ENCODE measurements around the gene CYP19A1. TPM values are rescaled to one million over a fixed set of nuclear protein-coding genes. Genes with fewer than 3 reads are reported as not detected.

Gene CYP19A1
- not detected in 2 replicates for total RNA-seq

DNA sequence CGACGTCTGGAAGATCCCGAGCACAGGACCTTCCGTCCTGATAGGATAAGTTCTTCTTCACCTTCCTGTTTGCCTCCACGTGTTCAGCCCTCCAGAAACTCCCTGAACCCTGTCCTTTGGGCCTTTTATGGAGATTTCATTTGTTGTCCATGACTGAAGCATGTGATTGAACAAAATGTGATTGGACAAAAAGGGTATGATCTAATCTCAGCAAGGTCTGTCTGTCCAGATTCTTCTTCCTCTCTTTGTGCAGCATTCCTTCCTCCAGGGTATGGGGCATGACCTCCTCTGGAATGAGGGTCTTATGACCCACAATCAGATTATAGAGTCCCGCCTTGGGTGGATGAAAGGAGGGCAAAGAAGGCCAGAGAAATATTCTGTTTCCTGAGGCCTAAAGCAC, at the start of gene CYP19A1:
Gene CYP19A1, minus strand, starts transcription at position 101 of the 400 bp plus-strand sequence. CDS start 95,684 bp downstream, outside the sequence.

DNA sequence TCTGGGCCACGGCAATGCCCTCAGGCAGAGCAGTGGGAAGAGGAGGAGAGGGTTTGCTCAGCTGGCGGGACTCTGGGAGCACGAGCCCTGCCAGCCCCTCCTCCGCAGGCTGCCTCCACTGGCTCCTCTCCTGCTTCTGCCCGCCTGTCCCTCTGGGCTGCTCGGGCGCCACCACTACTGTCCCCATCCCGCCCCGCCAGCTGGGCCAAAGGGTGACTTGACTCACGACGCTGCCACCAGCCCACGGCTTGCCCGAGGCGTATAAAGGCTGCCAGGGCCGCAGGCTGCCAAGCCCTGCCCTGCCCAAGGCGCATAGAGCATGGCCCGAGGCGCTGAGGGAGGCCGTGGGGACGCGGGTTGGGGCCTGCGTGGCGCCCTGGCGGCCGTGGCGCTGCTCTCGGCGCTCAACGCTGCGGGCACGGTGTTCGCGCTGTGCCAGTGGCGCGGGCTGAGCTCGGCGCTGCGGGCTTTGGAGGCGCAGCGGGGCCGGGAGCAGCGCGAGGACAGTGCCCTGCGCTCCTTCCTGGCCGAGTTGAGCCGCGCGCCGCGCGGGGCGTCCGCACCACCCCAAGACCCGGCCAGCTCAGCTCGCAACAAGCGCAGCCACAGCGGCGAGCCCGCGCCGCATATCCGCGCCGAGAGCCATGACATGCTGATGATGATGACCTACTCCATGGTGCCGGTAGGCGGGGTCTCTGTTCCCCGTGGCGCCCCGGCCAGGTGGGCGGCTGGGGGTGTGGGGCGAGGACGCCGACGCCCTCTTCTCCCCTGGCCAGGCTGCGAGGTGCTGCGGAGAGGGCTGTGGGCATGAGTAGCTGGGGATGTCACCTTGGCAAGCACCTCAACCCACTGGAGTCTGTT, 3.2 kb upstream of the CYP19A1 start, which contains the start of gene GLDN:
Gene GLDN, plus strand, starts transcription at position 290 of the 861 bp plus-strand sequence. Its CDS starts 30 bp downstream, at position 320.

Other genes starting within 250 kb of the CYP19A1 start
- 1.0 and 2.5 TPM in 2 replicates for gene TNFAIP8L3, start 243.7 kb downstream of the CYP19A1 start, total RNA-seq
- 0.23 TPM in 1 of 2 replicates, not detected in the other for gene GLDN, start 3.1 kb upstream of the CYP19A1 start, total RNA-seq